GM12865 (cell line): ENCODE measurements around the gene PAX8.

Experiments
- DNase-seq: peaks from one replicate; pipeline ENCODE4 v3.0.0; 2010; ENCODE audit warnings: low read depth
- H3K4me3 ChIP-seq: 2 replicates; pipeline ENCODE4 v1.5.1; 2011; ENCODE audit warnings: mild to moderate bottlenecking, low read depth, low read length, control low read depth
- CTCF ChIP-seq: IDR thresholded peaks from 2 replicates; pipeline ENCODE4 v1.5.1; 2011; ENCODE audit warnings: low read length, control low read depth, low read depth, inconsistent platforms; ENCODE audit not compliant: insufficient read depth; ENCODE audit errors: missing control alignments

The PAX8 gene

GRCh38 chr2:113245276-113245711 is 33.4 kb downstream of the PAX8 start:
- TF ChIP-seq CTCF, result no peak
- H3K4me3 ChIP-seq, result no peak overlapping the region
- no peak for DNase-seq

- H3K4me3 ChIP-seq, result no peak overlapping the region
- DNase-seq, result no peak
- no peak for TF ChIP-seq CTCF
Observed at GRCh38 chr2:113242327-113242726, 36.4 kb downstream of the PAX8 start.

DNA sequence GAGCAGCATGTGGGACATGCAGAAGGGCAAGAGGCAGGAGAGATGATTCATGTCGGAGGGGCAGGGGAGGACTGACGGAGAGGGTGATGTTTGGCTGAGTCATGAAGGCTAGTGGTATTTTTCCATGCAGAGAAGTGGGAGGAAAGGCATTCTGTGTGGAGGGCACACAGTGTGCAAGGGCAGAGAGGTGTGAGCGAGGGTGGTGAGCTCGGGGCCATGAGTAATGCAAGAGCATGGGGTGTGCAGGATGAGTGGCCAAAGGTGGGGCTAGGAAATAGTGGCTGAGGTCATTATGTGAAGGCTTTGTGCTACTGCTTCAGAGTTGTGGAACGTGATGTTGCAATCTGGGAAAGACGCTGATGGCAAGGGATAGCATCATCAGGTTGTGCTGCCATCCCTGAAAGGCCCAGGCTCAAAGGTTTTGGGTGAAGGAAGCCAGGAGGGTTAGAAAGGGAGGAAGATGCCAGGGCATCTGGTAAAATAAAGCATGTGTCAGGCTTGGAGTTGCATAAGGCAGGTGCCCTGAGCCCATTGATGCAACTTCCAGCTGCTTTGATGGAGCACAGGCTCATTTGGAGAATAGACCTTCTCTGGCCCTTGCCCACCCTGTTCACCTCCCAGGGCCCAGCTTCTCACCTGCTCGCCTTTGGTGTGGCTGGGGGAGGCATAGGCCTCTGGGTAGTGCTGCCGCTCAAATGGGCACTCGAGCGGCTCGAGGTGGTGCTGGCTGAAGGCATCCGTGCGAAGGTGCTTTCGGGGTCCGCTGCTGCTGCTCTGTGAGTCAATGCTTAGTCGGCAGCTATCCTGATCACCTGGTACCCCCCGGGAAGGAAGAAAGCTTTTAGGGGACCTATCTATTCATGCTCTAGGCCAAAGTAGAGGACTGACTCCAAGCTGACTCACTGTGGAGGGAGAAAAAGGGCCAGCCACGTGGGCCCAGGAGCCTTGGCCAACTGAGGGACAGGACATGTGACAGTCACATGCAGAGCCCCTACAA is 37.5 kb downstream of the PAX8 start:
- no peak overlapping the region for H3K4me3 ChIP-seq
- TF ChIP-seq CTCF, result no peak
- DNase-seq, result no peak

DNA sequence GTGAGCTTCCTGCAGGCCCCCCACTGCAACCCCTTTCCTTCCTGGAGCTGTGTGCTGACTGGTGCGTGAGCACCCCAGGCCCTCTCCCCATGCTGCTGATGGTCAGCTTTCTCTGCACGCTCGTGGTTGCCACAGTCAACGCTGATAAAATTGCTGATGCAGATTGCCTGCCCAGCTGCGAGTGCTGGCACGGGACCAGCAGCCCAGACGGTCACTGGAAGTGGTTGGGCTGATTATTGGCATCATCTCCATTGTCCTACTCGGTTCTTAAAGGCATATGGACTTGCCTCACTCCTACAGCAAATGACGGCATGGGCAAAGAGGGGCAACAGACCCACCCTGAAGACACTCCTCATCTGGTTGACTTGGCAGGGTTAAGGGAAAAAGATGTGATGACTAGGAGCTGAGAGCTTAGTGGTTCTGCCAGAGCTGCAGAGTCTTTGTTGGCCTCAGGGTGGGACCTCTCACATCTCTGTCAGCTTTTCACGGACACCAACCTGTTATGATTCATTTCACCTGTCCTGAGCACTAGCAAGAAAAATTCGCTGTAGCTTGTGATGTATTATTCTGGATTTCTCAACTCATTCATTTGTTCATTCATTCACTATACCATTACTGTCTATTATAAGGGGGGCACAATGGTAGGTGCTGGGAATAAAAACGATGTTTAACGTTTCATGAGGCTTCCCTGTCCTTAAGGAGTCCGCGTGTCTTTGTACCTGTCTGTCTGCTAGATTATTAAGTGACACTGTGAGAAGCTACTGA is 38.4 kb downstream of the PAX8 start:
- H3K4me3 ChIP-seq, result no peak overlapping the region
- TF ChIP-seq CTCF, result no peak
- DNase-seq, result no peak

DNA sequence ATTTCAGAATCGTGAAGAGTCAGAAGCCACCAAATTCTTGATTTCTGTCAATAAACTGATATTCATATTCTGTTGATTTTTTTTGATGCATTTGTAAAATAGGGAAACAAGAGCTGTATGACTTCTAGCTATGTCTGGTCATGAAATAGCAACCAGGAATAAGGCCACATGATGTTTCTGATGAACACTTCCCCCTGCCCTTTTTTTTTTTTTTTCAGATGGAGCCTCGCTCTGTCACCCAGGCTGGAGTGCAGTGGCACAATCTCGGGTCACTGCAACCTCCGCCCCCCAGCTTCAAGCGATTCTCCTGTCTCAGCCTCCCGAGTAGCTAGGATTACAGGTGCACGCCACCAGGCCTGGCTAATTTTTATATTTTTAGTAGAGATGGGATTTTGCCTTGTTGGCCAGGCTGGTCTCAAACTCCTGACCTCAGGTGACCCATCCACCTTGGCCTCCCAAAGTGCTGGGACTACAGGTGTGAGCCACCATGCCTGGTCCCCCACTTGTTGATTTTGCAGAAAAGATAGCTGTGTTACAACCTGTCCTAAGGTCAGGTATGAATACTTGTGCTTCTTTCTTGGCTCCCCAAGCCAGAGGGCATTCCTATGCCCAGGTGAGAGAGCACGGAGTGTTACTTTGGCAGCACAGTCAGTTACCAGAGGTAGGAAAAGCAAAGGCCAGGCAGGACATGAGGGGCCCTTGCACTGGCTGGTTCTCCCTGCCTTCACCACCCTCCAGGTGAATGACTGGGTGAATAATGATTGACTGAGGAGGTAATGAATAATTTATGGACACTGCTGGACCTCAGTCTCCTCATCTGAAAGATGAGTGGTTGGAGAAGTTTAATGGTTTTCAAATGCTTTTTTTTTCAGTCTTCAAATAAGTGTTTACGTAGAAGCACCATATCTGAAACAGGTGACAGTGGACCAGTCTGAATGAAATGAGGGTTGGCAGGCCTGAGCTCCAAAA is 39.6 kb downstream of the PAX8 start:
- no peak for DNase-seq
- TF ChIP-seq CTCF, result no peak
- H3K4me3 ChIP-seq, result no peak overlapping the region

DNA sequence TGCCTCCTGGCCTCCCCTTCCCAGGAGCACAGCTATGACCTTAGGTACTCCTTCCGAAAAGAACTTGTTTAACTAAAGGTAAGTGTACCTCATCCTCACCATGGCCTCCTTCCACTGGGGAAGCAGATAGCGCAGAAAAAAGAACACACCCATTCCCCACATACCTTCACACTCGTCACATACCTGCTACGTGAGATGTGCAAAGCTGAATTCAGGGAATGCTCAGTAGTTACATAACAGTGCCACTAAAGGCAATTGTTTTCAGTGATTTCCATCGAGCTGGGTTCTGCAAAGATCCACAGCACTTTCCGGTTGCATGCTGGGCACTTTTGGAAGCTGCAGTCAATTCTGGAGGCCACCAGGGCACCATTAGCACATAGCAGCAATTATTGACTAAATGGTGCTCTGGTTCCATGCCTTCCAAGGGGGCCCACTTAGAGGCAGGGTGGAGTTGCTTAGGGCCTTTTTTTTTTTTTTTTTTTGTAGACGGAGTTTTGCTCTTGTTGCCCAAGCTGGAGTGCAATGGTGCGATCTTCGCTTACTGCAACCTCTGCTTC is 41.0 kb downstream of the PAX8 start:
- DNase-seq, result no peak
- H3K4me3 ChIP-seq, result no peak overlapping the region
- no peak for TF ChIP-seq CTCF
